Suppressor macrophage (primary cell): ENCODE measurements around the gene FKBP5.

ENCODE experiments used
- DNase-seq, 4 experiments: peaks; one replicate each; pipeline ENCODE4 v3.0.0-alpha.2; 2020 to 2022

The FKBP5 gene

DNA sequence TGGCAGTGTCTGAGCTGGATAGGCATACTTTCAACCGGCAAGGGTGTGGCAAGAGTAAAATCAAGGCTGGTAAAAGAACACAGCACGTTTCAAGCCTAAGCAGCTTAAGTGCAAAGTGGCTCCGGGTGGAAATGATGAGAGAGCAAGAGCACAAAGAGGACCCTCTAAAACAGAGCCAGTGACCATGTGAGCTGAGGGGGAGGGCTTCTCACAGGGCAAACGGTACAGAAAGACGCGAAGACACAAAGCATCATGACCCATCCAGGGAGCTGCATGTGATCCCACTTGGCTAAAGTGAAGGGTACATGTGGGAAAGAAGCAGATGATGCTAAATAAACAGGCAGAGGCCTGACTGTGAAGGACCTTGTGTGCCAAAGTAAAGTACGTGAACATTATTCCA is 25.7 kb downstream of the FKBP5 start:
- DNase-seq, result no peak

DNA sequence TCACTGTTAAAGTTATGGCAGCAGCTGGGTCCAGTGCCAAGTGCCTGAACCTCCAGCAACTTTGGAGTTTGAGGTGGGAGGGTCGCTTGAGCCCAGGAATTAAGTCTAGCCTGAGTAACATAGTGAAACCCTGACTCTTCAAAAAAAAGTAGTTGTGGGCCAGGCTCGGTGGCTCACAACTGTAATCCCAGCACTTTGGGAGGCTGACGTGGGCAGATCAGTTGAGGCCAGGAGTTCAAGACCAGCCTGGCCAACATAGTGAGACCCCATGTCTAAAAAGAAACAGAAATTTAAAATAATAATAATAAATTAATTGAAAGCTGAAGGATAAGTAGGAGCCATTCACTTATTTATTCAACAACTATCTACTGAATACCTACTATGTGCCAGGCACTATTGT is 33.8 kb downstream of the FKBP5 start:
- no peak for DNase-seq

DNA sequence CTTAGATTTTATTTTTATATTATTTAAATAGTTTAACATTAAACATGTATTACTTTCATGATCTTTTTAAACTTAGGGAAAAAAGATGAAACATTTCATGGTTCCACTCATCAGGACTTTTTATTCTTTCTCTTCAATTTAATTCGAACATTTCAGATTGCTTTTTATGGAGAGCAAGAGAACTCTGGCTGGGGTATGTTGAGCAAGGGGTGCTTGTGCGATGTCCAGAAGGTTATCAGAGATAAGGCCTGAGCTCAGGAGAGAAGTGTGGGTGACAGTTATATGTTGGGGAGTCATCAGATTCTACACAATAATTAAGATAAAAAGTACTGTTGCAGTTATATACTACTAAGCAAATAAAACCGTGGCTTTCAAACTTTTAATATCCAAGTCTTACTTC is 37.5 kb downstream of the FKBP5 start:
- DNase-seq, result no peak

DNA sequence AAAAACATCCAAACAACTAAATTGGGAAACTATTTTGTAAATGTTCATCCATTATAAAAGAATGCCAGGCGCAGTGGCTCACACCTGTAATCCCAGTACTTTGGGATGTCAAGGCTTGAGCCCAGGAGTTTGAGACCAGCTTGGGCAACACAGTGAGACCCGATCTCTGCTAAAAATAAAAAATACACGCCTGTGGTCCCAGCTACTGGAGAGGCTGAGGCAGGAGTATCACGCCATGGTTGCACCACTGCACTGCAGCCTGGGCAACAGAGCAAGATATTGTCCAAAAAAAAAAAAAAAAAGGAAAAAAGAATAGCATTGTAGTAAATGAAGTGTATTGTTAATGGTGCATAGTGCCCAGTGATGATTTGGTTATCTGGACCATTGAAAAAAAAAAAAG is 38.7 kb downstream of the FKBP5 start:
- DNase-seq, result no peak

DNA sequence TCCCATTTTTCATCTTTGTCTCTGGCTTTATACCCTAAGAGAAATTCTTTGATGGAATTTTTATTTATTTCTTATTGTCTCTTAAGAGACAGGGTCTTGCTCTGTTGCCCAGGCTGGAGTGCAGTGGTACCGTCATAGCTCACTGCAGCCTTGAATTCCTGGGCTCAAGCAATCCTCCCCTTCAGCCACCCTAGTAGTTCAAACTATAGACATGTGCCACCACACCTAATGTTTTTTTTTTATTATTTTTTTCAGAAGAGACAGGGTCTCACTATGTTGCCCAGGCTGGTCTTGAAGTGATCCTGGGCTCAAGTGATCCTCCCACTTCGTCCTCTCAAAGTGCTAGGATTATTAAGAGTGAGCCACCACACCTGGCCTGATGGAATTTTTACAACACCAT is 40.5 kb downstream of the FKBP5 start:
- no peak for DNase-seq

DNA sequence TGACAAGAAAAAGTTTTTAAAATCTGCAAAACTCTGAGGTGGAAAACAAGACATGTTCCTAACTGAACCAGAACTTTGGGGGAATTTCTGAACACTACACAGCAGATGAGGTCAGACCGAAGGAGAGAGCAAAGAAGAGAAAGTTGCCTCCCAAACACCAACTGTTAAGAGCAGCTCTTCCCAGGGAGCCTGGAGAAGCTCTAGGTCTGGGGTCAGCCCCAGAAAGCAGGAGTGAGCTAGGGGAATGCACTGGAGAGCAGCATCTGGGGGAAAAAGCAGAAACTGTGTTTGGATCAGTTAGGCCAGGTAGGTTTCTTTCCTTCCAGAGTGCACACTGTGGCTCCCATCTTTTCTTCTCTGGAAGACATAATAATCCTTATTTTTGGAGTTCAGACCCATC is 41.3 kb downstream of the FKBP5 start:
- DNase-seq, result no peak

DNA sequence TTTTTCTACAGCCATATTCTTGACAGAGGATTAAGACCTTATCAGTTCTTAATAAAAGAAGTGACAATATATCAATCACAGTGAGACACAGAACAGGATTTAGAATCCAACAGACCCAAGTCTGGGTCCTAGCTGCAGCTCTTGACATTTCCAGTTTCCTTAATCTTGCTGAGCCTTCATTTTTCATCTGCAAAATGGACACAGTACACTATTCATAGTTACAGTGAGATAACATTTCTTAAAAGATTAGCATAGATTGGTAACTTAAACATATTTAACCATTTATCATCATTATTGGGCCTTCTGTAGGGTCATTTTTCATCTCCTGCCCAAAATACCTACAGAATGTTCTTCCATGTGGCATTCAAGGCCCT is 45.6 kb downstream of the FKBP5 start:
- DNase-seq, result no peak

DNA sequence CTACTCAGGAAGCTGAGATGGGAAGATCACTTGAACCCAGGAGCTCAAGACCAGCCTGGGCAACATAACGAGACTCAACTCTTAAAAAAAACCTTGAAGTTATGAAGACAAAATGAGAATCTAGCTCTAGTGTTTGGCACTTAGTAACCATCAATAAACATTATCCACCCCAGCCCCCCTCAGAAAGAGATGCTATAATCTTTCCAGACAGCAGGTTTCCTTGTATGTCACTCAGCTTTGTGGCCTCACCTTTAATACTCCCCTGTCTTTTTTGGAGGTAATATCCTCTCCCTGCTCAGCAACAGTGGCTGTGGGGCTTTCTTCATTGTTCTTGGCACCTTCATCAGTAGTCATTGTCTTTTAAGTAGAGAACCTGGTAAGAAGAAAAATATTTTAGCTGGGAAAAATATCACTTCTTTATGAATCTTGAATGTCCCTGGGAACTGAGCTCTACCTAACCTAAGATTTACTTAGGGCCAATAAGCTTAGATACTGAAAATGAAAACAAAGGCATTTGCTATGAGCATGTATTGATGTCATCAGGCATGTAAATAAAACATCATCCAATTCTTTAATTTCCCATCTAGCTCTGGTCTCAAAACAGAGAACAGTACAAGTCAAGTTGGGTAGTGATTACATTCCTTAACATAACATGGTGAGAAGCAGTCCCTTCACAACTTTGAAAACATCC is 46.1 kb downstream of the FKBP5 start:
- no peak for DNase-seq

DNA sequence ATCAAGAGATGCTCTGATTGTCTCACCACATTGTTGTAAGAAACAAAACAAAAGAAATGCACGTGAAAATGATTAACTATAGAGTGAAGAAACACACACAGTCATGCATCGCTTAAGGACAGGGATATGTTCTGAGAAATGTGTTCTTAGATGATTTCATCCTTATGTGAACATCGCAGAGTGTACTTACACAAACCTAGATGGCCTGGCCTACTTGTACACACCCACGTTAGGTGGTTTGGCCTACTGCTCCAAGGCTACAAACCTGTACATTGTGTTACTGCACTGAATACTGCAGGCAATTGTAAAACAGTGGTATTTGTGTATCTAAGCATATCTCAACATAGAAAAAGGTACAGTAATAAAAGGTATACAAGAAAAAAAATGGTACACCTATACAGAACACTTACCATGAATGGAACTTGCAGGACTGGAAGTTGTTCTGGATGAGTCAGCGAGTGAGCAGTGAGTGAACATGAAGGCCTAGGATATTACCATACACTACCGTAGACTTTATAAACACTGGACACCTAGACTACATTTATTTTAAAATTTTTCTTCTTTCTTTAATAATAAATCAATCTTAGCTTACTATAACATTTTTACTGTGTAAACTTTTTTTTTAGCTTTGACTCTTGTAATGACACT is 48.6 kb downstream of the FKBP5 start:
- no peak for DNase-seq

DNA sequence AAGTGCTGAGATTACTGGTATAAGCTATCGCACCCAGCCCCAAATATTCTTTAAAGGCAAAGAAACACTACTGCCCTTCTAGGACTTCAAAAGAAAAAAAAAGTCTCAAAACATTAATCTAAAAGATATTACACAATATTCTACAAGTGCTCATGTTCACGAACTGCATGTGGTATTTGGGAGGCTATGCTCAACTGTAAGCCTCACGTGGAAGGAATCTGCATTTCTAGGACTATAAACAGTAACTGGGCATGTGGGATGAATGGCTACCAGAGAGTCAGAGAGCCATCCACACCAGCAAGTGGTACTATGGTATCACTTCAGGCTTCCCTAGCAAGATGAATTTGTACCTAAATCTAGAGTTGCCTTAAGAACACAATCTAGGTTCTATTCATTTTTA is 50.0 kb downstream of the FKBP5 start:
- no peak for DNase-seq

DNA sequence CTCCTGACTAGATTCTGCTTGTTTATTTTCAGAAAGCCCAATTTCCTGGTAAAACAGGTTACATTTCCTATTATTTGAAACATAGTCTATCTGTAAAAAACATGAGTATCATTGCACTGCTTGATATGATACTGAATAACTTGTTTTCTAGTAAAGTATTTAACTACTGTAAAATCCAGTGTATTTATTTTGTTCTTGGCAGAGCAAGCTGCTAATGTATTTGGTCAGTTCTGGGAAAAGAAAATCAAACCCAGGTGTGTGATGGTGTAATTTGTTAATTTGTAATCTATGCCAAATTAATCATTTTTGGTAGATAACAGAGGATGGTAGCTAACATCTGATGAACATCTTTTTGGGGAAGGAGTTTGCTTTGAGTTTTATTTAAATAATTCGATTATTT is 50.8 kb downstream of the FKBP5 start:
- DNase-seq, result no peak

DNA sequence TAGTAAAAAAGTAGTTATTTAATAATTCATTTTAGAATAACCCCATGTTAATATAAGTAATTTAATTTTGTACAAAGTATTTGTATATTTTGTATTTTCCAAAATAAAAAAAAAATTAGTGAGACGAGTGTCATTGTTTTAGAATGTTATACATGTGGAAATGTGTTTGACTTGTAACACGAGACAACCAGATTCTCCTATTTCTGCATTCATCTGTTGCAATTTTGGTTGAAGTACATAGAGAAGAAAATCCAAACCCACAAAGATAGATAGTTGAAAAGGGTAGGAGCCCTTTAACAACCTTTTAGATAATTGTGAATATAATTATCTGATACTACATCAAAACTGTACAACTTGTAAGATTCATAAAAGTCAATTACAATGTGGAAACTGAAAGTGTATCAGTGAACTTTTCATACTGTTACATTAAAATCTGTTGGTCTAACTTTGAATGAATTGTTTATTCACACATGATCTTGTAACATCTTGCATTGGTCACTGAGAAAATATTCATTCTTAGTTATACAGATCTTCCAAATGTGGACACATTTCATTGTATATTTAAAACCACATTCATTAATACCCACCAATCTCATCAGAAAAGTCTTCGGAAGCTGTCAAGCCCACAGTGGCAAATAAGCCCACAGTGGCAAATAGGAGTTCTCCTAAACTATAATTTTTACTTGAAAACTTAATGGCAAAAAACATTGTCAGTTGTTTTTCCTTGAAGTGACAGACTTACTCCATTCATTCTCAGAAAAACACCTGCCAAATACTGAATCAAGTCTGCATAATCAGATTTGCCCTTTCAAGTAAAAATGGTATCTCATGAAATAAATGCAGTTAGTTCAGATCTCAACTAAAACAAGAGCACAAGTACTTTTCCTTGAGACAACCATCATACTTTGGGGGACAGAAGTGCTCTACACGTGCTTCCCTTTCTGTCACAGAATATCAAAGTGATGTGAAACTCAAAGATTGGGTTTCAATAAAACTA is 52.8 kb downstream of the FKBP5 start:
- DNase-seq, result no peak

DNA sequence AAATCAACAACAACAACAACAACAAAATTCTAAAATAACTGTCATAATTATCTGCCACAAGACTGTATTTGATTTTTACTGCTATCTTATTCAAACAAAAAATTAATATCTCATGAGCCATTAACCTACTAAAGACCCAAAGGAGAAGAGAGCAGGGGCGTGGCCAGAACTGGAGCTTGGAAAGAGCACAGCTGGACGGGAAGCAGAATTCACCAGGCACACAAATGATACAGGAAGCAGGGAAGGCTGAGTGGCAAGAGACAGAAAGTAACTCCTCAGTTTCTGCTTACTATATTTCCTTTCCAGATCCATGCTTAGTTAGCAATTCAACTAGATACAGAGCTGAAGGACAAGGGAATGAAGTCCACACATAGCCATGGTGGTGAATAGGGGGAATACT is 54.4 kb downstream of the FKBP5 start:
- DNase-seq, result peak in 2 of 4 experiments; percentile 5 to 18

DNA sequence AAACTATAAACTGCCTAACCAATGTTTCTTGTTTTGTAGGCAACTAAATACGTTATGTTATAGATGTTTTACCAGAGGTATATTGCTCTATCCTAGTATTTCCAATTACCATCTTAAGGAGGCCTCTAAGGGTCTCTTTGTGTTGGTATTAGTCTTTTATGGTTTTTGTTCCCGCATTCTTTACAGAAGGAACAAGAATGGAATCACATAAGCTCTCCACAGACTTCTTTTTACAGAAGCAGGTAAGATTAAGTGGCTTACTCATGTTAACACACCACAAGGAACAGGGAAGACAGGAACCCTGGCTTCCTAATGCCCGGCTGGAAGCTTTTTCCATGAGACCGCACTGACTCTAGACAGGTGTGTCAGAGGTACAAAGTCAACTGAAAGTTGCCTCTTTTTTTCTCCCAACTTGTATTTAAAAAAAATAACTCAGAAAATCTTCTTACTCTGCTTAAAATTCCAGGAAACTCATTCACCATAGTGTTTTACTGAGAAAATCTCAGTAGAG is 55.1 kb downstream of the FKBP5 start:
- DNase-seq, result no peak

DNA sequence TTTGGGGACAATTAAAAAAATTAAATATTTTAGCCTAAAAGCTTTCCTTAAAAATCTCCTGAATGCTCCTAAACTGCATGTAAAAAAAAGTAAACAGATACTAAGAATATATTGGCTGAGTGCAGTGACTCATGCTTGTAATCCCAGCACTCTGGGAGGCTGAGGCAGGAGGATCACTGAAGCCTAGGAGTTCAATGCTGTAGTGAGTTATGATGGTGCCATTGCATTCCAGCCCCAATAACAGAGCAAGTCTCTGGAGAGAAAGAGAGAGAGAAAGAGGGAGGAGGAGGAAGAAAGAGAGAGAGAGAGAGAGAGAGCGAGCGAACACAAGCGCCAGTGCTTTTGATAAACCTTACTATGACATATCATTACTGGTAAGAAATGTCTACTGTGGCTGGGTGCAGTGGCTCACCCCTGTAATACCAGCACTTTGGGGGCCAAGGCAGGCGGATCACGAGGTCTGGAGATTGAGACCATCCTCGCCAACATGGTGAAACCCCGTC is 58.8 kb downstream of the FKBP5 start:
- DNase-seq, result no peak

DNA sequence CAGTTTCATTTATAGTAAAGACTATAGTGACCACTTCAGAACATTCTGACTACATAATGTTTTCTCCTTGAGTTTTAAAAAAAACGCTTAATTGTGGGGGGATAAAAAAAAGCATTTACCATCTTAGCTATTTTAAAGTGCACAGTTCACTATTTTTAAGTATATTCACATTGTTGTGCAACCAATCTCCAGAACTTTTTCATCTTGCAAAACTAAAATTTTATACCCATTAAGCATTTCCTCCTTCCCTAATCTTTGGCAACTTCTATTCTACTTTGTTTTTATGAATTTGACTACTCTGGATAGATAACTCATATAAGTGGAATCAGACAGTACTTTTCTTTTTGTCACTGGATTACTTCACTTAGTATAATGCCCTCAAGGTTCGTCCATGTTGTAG is 62.3 kb downstream of the FKBP5 start:
- DNase-seq, result peak in 2 of 4 experiments; percentile 42 to 49

DNA sequence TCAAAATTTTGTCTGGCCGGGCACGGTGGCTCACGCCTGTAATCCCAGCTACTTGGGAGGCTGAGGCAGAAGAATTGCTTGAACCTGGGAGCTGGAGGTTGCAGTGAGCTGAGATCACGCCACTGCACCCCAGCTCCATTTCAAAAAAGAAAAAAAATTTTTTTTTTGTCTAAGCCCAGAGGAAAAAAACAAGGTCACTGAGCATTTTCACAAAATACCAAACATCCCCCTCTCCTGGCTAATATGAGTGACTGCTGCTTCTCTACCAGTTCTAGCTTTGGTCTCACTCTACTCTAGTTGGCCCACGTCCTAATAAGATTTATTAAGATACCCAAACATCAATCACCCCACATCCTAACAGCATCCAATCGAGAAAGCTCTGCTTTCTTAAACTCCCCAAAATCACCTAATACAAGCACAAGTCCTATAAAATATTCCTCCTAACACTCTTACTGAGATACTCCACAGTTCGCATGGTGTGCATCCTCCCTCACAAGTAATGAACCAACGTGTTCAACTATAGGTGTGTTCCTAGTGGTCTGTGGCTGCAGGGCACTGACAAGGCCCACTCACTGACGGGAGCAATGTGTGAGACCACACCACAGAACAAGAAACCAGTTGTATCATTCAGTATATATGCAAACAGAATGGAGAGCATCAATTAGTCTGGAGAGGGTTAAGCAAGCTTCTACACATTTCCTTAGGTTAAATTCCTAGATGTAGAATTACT is 64.2 kb downstream of the FKBP5 start:
- peak in 1 of 4 experiments; percentile 10 for DNase-seq

DNA sequence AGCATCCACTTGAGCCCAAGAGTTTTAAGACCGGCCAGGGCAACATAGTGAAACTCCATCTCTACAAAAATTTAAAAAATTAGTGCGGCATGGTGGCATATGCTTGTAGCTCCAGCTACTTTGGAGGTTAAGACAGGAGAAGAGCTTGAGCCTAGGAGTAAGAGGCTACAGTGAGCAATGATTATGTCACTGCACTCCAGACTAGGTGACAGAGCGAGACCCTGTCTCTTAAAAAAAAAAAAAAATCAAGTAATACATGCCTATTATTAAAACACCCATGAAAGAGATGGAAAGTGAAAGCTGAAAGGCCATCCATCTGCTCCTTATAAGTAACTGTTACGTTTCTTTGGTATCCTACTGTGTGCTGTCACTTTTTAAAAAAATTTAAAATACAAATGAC is 66.4 kb downstream of the FKBP5 start:
- DNase-seq, result no peak

DNA sequence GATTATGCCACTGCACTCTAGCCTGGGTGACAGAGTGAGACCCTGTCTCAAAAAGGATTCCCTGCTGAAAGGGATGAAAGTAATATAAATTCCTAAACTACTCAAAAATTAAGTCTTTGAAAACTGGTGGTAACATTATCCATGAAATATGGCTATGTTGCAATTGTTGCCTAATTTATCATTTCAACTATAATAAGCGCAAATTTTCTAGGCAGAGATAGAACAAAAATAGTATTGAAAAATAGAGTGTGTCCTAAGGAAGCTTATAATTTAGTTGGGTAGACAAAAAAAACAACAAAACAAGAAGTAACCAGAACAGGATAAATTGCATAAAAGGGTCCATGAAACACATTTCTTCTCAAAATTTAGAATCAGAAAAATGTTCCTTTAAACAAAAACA is 68.0 kb downstream of the FKBP5 start:
- DNase-seq, result no peak

DNA sequence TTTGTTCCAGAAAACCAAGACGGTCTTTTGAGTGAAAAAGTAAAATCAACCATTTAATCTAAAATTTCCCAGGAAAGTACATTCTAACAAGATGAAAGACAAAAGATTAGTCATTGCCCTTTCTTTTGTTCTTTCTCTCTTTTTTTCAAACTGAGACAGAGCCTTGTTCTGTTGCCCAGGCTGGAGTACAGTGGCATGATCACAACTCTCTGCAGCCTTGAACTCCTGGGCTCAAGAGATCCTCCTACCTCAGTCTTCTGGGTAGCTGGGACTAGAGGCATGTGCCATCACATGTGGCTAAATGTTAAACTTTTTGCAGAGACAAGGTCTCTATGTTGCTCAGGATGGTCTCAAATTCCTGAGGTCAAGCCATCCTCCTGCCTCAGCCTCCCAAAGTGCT is 75.0 kb downstream of the FKBP5 start:
- DNase-seq, result no peak

DNA sequence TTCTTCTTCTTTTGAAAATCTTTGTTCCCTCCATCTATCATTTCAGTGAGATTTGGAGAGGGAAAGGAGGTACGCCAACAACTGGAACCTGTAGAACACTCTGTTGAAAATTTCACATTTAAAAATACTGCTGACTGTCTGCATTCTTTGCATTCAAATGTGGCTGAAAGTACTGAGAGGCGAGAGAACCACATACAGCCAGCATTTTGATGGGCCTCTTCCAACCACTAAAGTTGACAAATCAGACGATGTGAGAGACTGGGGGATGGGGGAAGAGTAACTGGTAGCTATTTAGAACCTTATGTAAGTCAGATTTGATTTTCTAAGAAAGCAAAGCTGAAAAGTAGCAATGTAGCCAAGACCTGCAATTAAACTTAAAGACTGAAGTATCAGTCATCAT is 77.5 kb downstream of the FKBP5 start:
- no peak for DNase-seq

DNA sequence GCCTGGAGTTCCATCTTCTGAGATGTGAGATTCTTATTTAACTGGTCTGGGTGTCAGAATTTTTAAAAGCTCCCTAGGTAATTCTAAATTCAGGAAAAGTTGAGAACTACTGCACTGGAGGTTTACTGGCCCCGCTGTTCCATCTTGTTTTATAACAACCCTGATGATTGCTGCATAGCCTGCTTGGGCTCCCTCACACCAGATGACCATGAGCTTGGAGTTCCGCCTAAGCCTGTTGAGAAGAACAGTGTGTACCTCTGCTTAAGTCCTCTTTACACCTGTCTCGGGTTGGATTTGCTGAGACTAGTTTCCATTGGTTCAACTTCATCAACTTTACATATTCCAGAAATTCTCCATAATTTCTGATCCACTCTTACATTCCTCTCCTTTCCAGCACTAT is 77.9 kb downstream of the FKBP5 start:
- DNase-seq, result no peak
